ENCODE results near the gene PCGF3.
"Not testable (repeated sequence)": the region's sequence is repeated elsewhere in the genome, so short reads cannot be mapped to it uniquely, and the experiment has no call there.

Gene PCGF3

DNA sequence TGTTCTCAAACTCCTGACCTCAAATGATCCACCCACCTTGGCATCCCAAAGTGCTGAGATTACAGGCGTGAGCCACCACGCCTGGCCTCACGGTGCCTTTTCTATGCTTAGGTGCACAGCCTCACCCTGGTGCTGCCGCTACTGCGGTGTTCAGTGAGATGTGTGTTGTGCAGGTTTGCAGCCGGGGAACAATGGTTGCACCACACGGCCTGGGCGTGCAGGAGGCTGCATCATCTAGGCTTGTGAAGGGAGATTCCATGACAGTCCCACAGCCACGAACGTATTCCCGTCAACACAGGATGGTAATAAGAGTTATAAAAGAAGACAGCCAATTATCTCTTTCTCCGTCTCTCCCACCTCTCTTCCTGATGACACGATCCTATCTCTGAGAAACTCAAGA, 98.3 kb downstream of the PCGF3 start:
- ChIA-PET POLR2A (no interaction called here), CTCF (no interaction called here)
- no peak for DNase-seq (ENCODE audit: extremely low spot score)
- TF ChIP-seq, protein P1, sequence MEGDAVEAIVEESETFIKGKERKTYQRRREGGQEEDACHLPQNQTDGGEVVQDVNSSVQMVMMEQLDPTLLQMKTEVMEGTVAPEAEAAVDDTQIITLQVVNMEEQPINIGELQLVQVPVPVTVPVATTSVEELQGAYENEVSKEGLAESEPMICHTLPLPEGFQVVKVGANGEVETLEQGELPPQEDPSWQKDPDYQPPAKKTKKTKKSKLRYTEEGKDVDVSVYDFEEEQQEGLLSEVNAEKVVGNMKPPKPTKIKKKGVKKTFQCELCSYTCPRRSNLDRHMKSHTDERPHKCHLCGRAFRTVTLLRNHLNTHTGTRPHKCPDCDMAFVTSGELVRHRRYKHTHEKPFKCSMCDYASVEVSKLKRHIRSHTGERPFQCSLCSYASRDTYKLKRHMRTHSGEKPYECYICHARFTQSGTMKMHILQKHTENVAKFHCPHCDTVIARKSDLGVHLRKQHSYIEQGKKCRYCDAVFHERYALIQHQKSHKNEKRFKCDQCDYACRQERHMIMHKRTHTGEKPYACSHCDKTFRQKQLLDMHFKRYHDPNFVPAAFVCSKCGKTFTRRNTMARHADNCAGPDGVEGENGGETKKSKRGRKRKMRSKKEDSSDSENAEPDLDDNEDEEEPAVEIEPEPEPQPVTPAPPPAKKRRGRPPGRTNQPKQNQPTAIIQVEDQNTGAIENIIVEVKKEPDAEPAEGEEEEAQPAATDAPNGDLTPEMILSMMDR (IDR thresholded peaks at IDR 0.05; ENCODE audit: control extremely low read depth, extremely low read depth, low read depth, missing control alignments), result no peak

DNA sequence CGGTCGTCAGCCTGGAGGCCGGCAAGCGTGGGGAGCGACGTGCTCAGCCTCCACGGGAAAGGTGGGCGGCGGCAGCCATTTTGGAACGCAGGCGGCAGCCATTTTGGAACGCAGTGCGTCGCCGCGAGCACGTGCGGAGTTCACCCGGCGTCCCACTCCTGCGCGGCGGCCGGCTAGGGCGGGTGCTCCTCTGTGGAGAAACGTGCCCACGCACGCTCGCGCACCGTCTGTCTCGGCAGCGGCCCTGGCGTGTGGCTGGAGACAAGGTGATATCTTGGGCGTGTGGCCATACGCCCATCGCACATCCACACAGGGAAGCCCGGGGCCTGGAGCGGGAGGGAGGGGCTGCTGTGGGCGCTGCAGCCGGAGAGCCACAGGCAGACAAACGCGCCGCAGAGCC, 99.2 kb downstream of the PCGF3 start:
- ChIA-PET POLR2A (no interaction called here), CTCF (no interaction called here)
- TF ChIP-seq, protein P1 (IDR thresholded peaks at IDR 0.05; ENCODE audit: control extremely low read depth, extremely low read depth, low read depth, missing control alignments), result no peak
- no peak for DNase-seq (ENCODE audit: extremely low spot score)

GRCh38 chr4:806979-807378, 101.3 kb downstream of the PCGF3 start:
- CTCF ChIA-PET; DNase-seq (ENCODE audit: extremely low spot score); POLR2A ChIA-PET: not testable (repeated sequence)

GRCh38 chr4:807792-808191, 102.2 kb downstream of the PCGF3 start:
- TF ChIP-seq, protein P1 (IDR thresholded peaks at IDR 0.05; ENCODE audit: control extremely low read depth, extremely low read depth, low read depth, missing control alignments), result no peak
- POLR2A ChIA-PET, result no interaction called here

DNA sequence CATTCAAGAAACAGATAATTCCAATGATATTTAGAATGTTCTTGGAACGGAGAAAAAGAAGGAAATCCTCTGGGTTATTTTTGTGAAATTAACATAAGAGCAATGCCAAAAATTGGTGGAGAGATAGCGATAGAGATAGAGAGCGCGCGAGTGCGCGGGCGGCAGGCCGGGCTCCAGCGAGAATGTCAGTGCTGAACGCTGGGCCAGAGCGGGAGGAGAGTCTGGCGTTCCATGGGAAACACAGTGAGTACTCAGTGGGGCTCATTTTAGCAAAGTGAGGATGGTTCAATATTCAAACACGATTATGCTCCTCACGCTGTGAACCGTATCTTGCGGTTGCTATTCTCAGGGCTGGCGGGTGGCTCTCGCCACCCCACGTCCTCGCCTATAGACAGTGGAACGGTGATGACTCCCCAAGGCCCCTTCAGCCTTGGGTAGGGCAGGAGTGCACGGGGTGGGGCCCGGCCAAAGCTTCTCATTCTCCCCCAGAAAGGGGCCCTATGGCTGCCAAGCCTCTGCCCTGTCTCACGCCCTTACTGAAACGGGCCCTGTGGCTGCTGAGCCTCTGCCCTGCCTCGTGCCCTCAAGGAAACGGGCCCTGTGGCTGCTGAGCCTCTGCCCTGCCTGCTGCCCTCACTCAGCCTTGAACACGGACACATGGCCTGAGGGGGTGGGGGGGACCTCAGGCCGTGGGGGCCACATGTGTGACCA, 103.4 kb downstream of the PCGF3 start:
- POLR2A ChIA-PET, result no interaction called here
- CTCF ChIA-PET, result no interaction called here
- DNase-seq (ENCODE audit: extremely low spot score), result no peak
- TF ChIP-seq, protein P1 (IDR thresholded peaks at IDR 0.05; ENCODE audit: control extremely low read depth, extremely low read depth, low read depth, missing control alignments), result no peak

More at GRCh38 chr4:807792-808191, 102.2 kb downstream of the PCGF3 start:
- no peak for DNase-seq (ENCODE audit: extremely low spot score)
- CTCF ChIA-PET, result no interaction called here

DNA sequence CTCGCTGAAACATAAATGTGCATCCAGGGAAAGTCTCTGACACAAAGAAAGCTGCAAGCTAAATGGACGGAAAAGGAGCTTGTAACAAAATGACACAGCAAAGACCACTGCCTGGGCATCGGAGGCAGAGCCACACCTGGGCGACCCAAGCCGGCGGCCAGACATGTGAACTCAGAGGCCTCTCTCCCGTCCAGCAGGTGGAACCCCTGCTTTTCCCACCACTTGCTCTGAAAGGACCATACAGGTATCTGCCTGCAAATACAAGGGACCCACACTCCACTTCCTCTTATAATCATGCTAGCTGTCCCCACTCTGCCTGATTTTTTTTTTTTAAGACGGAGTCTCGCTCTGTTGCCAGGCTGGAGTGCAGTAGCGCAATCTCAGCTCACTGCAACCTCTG, 108.3 kb downstream of the PCGF3 start:
- TF ChIP-seq, protein P1 (IDR thresholded peaks at IDR 0.05; ENCODE audit: control extremely low read depth, extremely low read depth, low read depth, missing control alignments), result peak; percentile 21
- no peak for DNase-seq (ENCODE audit: extremely low spot score)
- ChIA-PET CTCF (interaction anchor here (1.0 kb wide), 1 partner anchor 71 kb away, joined by 4 read pairs; no protein-coding TSS in a partner anchor), POLR2A (no interaction called here)

DNA sequence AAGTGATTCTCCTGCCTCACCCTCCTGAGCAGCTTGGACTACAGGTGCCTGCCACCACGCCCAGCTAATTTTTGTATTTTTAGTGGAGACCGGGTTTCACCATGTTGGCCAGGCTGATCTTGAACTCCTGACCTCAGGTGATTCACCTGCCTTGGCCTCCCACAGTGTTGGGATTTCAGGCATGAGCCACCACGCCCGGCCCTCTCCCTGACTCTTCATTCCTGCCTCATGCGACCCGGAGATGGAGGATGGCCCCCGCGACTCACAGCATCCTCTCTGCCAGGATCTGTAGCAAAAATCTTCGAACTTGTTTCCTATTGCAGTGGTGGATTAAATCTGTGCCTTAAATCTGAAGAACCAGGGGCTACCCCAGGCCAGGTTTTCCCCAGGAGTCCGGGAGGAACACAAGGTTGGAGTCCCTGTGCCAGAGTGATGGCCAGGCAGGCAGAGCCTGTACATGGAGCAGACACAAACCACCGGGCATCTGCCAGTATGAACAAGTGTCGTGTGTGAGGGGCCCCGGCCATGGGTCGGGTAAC, 108.7 kb downstream of the PCGF3 start:
- CTCF ChIA-PET, result interaction anchor here (1.0 kb wide), 1 partner anchor 71 kb away, joined by 4 read pairs; no protein-coding TSS in a partner anchor
- TF ChIP-seq, protein P1 (IDR thresholded peaks at IDR 0.05; ENCODE audit: control extremely low read depth, extremely low read depth, low read depth, missing control alignments), result no peak

More for the DNA sequence above, 108.7 kb downstream of the PCGF3 start:
- POLR2A ChIA-PET, result no interaction called here
- no peak for DNase-seq (ENCODE audit: extremely low spot score)
